Measurements from ENCODE around the gene ITGB1BP1. TPM values are rescaled to one million over a fixed set of nuclear protein-coding genes. Genes with fewer than 3 reads are reported as not detected.
"Not testable (repeated sequence)": the region's sequence is repeated elsewhere in the genome, so short reads cannot be mapped to it uniquely, and the experiment has no call there.

Gene ITGB1BP1
- total RNA-seq, 1 donor from 2014 or later = 115 TPM

GRCh38 chr2:9405636-9406035 lies 17.7 kb downstream of the ITGB1BP1 start:
- H3K9me3 Mint-ChIP-seq = no peaks in the 10 kb centered on the region
- no peak overlapping the region for H3K27ac Mint-ChIP-seq
- DNase-seq (ENCODE audit: low spot score) = no peak
- H3K4me1 Mint-ChIP-seq (ENCODE audit: low read depth) = no peaks in the 10 kb centered on the region
- no peak overlapping the region for H3K4me3 Mint-ChIP-seq
- peaks cover 21% of the 10 kb centered on the region for H3K36me3 Mint-ChIP-seq (ENCODE audit: low read depth)
- H3K27me3 Mint-ChIP-seq (ENCODE audit: insufficient read depth) = peaks cover under 1% of the 10 kb centered on the region
- intact Hi-C loops (cut with micrococcal nuclease) = no loop called here

- intact Hi-C loops (cut with micrococcal nuclease) = no loop called here
- Mint-ChIP-seq H3K4me3 (no peak overlapping the region), H3K9me3 (no peaks in the 10 kb centered on the region), H3K27me3 (ENCODE audit: insufficient read depth) (peaks cover 2% of the 10 kb centered on the region), H3K4me1 (ENCODE audit: low read depth) (no peaks in the 10 kb centered on the region), H3K27ac (no peak overlapping the region), H3K36me3 (ENCODE audit: low read depth) (peaks cover 17% of the 10 kb centered on the region)
- DNase-seq (ENCODE audit: low spot score) = no peak
These were observed 18.9 kb downstream of the ITGB1BP1 start for GRCh38 chr2:9404451-9404850.

- Mint-ChIP-seq H3K27ac (no peak overlapping the region), H3K4me3 (no peak overlapping the region), H3K4me1 (ENCODE audit: low read depth) (no peaks in the 10 kb centered on the region), H3K36me3 (ENCODE audit: low read depth) (peaks cover 16% of the 10 kb centered on the region), H3K9me3 (no peaks in the 10 kb centered on the region), H3K27me3 (ENCODE audit: insufficient read depth) (peaks cover 2% of the 10 kb centered on the region)
- no peak for DNase-seq (ENCODE audit: low spot score)
- intact Hi-C loops (cut with micrococcal nuclease) = no loop called here
These were observed 19.4 kb downstream of the ITGB1BP1 start for GRCh38 chr2:9403924-9404323.

GRCh38 chr2:9401646-9402371 lies 21.5 kb downstream of the ITGB1BP1 start:
- intact Hi-C loops (cut with micrococcal nuclease) = no loop called here
- H3K9me3 Mint-ChIP-seq = no peaks in the 10 kb centered on the region
- no peaks in the 10 kb centered on the region for H3K4me1 Mint-ChIP-seq (ENCODE audit: low read depth)
- no peak overlapping the region for H3K27ac Mint-ChIP-seq
- H3K4me3 Mint-ChIP-seq = no peak overlapping the region
- H3K27me3 Mint-ChIP-seq (ENCODE audit: insufficient read depth) = peaks cover 2% of the 10 kb centered on the region
- DNase-seq (ENCODE audit: low spot score) = no peak
- peaks cover 2% of the 10 kb centered on the region for H3K36me3 Mint-ChIP-seq (ENCODE audit: low read depth)

GRCh38 chr2:9401059-9401547 lies 22.2 kb downstream of the ITGB1BP1 start:
- H3K4me1 Mint-ChIP-seq (ENCODE audit: low read depth) = no peaks in the 10 kb centered on the region
- DNase-seq (ENCODE audit: low spot score) = no peak
- no peak overlapping the region for H3K27ac Mint-ChIP-seq
- intact Hi-C loops (cut with micrococcal nuclease) = no loop called here
- no peaks in the 10 kb centered on the region for H3K36me3 Mint-ChIP-seq (ENCODE audit: low read depth)
- no peaks in the 10 kb centered on the region for H3K9me3 Mint-ChIP-seq
- H3K27me3 Mint-ChIP-seq (ENCODE audit: insufficient read depth) = peaks cover 2% of the 10 kb centered on the region
- no peak overlapping the region for H3K4me3 Mint-ChIP-seq

- H3K36me3 Mint-ChIP-seq (ENCODE audit: low read depth) = no peaks in the 10 kb centered on the region
- no peak overlapping the region for H3K27ac Mint-ChIP-seq
- intact Hi-C loops (cut with micrococcal nuclease) = no loop called here
- H3K9me3 Mint-ChIP-seq = no peaks in the 10 kb centered on the region
- no peaks in the 10 kb centered on the region for H3K4me1 Mint-ChIP-seq (ENCODE audit: low read depth)
- H3K4me3 Mint-ChIP-seq = no peak overlapping the region
- peaks cover 2% of the 10 kb centered on the region for H3K27me3 Mint-ChIP-seq (ENCODE audit: insufficient read depth)
- DNase-seq (ENCODE audit: low spot score) = no peak
These were observed 22.9 kb downstream of the ITGB1BP1 start for GRCh38 chr2:9400268-9401058.

GRCh38 chr2:9398881-9399780 lies 24.2 kb downstream of the ITGB1BP1 start:
- no peak overlapping the region for H3K27ac Mint-ChIP-seq
- intact Hi-C loops (cut with micrococcal nuclease) = no loop called here
- H3K4me1 Mint-ChIP-seq (ENCODE audit: low read depth) = no peaks in the 10 kb centered on the region
- DNase-seq (ENCODE audit: low spot score) = no peak
- H3K27me3 Mint-ChIP-seq (ENCODE audit: insufficient read depth) = peaks cover 2% of the 10 kb centered on the region
- no peaks in the 10 kb centered on the region for H3K9me3 Mint-ChIP-seq
- no peak overlapping the region for H3K4me3 Mint-ChIP-seq
- no peaks in the 10 kb centered on the region for H3K36me3 Mint-ChIP-seq (ENCODE audit: low read depth)

GRCh38 chr2:9398251-9398650 lies 25.1 kb downstream of the ITGB1BP1 start:
- H3K4me3 Mint-ChIP-seq; H3K27ac Mint-ChIP-seq; H3K36me3 Mint-ChIP-seq (ENCODE audit: low read depth); H3K4me1 Mint-ChIP-seq (ENCODE audit: low read depth); intact Hi-C loops (cut with micrococcal nuclease); H3K9me3 Mint-ChIP-seq; H3K27me3 Mint-ChIP-seq (ENCODE audit: insufficient read depth); DNase-seq (ENCODE audit: low spot score): not testable (repeated sequence)

GRCh38 chr2:9397201-9397600 lies 26.1 kb downstream of the ITGB1BP1 start:
- intact Hi-C loops (cut with micrococcal nuclease) = no loop called here
- H3K27me3 Mint-ChIP-seq (ENCODE audit: insufficient read depth) = peaks cover 2% of the 10 kb centered on the region
- H3K4me1 Mint-ChIP-seq (ENCODE audit: low read depth) = no peaks in the 10 kb centered on the region
- H3K9me3 Mint-ChIP-seq = no peaks in the 10 kb centered on the region
- H3K27ac Mint-ChIP-seq = no peak overlapping the region
- no peaks in the 10 kb centered on the region for H3K36me3 Mint-ChIP-seq (ENCODE audit: low read depth)
- H3K4me3 Mint-ChIP-seq = no peak overlapping the region
- no peak for DNase-seq (ENCODE audit: low spot score)

GRCh38 chr2:9394816-9395215 lies 28.5 kb downstream of the ITGB1BP1 start:
- no peak overlapping the region for H3K27ac Mint-ChIP-seq
- intact Hi-C loops (cut with micrococcal nuclease) = no loop called here

GRCh38 chr2:9392898-9393765 lies 30.2 kb downstream of the ITGB1BP1 start:
- H3K27ac Mint-ChIP-seq = no peak overlapping the region
- intact Hi-C loops (cut with micrococcal nuclease) = no loop called here
- DNase-seq (ENCODE audit: low spot score) = no peak
- H3K9me3 Mint-ChIP-seq = no peaks in the 10 kb centered on the region
- no peak overlapping the region for H3K4me3 Mint-ChIP-seq
- no peaks in the 10 kb centered on the region for H3K4me1 Mint-ChIP-seq (ENCODE audit: low read depth)
- H3K27me3 Mint-ChIP-seq (ENCODE audit: insufficient read depth) = peaks cover 1% of the 10 kb centered on the region
- H3K36me3 Mint-ChIP-seq (ENCODE audit: low read depth) = no peaks in the 10 kb centered on the region

More at GRCh38 chr2:9394816-9395215, 28.5 kb downstream of the ITGB1BP1 start:
- H3K27me3 Mint-ChIP-seq (ENCODE audit: insufficient read depth) = peaks cover 1% of the 10 kb centered on the region
- no peak for DNase-seq (ENCODE audit: low spot score)
- no peaks in the 10 kb centered on the region for H3K36me3 Mint-ChIP-seq (ENCODE audit: low read depth)
- H3K4me1 Mint-ChIP-seq (ENCODE audit: low read depth) = no peaks in the 10 kb centered on the region
- no peak overlapping the region for H3K4me3 Mint-ChIP-seq
- no peaks in the 10 kb centered on the region for H3K9me3 Mint-ChIP-seq

Measured in activated T-helper 1 cell treated with anti-CD3 and anti-CD28 coated beads, Interleukin-12 subunit alpha, Interleukin-12 subunit beta, Interleukin-2, Interleukin-4 antibody, amounts not matched to agents 30 ng/mL and 10 ng/mL and 1 ng/mL, durations not matched to agents 14 hours and 24 hours and 36 hours (primary cell).